GM03348 (cell line): ENCODE results near the gene TAS1R2.

Source experiments
- DNase-seq: peaks from one replicate; pipeline ENCODE4 v3.0.0; 2012; ENCODE audit warnings: low spot score

Gene TAS1R2

GRCh38 chr1:18799454-18799853, 60.0 kb downstream of the TAS1R2 start:
- DNase-seq, result no peak

DNA sequence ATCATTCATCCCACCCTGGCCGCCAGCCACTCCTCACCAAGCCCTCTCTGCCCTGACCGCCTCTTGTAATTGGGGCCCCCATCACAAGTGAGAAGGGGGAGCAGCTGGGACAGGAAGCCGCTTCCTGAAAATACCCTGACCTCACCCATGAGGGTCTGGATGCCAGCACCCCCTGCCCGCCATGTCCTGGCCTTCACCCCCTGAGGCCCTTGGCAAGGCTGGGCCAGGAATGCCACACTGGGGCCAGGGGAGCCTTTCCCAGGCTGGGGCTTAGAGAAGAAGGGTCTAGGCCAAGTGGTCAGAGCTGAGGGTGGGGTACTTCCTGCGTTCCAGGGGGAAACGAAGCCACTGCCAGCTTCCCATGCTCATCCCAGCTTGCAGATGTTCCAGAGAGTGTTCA, 60.5 kb downstream of the TAS1R2 start:
- DNase-seq, result no peak

DNA sequence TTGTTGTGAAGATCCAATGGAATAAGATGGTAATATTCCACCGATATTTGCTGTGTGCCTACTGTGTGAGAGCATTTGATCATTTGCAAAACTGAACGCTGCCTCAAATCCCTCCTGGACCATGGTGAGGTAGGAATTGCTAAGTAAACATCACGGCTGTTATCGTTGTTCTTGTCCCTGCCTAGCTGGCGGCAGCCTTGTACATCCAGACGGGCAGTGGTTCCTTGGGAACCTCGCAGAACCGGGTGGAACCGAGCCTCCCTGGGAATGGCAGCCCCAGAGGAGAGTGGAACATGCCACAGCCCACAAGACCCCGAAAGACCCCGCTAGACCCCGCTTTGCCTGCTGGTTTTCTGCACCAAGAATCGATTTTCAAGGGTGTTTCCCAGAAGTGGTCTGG, 60.9 kb downstream of the TAS1R2 start:
- no peak for DNase-seq

- DNase-seq, result no peak
These were observed 62.5 kb downstream of the TAS1R2 start for GRCh38 chr1:18796950-18797349.

DNA sequence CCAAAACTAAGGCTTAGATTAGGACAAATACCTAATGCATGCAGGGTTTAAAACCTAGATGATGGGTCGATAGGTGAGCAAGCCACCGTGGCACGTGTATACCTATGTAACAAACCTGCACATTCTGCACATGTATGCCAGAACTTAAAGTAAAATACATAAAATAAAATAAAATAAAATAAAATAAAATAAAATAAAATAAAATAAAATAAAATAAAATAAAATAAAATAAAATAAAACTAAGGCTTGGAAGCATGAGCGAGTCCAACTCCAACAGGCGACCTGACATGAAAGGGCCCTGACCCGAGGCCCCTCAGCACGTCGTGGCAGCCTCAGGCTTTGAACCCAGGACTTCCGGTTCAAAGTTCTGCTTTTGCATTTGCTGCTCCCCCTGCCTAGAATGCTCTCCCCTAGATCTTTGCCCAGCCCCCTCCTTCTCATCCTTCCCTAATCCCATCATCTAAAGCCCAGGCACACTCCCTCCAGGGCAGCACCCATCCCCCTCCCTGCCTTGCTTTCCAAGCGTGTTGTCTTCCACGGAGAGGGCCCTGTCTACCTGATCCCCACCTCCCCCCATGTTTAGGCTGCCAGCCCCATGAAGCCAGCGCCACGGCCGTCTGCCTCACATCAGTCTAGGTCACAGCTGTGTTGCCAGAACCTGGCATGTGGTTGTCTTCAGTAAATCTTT, 64.3 kb downstream of the TAS1R2 start:
- no peak for DNase-seq

DNA sequence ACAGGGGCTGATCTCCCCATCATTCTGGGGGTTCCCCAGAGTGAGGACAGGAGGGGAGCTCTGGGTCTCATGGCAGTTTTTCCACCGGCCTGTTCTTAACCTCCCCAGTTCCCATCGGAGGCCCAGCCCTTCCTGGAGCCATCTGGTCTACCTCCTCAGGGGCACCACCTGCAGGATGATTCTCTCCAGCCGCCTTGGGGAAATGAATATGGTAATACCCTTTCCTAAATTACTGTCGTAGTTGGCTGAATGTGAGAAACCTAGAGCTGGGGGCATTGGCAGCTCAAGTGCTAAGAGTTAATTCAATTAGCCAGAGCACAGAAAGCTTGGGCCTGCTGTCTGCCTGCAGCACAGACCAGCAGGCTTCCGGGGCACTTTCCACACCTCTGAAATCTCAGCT, 64.9 kb downstream of the TAS1R2 start:
- DNase-seq, result no peak

DNA sequence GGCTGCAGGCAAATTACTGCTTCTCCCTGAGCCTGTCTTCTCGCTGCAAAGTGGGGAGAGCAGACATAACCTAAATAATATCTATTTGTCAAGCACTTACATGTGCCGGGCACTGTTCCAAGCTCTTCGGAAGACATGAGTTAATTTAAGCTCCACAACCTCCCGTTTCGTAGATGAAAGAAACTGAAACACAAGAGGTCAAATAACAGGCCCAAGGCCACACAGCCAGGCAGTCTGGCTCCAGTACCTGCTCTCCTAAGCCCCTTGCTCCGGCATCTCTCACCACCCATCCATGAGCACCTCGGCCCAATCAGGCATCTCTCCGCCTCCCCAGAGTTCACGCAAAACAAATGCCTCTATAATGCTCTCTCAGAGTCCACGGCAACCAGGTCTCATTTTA, 65.4 kb downstream of the TAS1R2 start:
- DNase-seq, result no peak

DNA sequence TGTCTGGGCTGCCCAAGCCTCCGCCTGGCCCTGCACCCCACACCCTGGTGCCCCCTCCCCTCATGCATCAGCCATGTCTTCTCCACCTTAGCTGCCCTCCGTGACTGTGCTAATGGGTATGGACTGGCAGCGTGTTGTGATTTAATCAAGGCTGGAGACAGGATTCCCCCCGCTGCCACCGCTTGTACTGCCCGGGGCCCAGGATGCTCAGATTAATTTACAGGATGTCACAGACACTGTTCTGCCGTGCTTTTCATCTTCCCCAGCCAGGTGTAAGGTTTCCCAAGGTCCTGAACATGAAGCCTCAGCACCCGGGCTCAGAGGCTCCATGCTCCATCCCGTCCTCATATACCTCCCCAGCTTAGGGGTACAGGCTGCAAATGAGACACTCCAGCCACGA, 66.3 kb downstream of the TAS1R2 start:
- no peak for DNase-seq

DNA sequence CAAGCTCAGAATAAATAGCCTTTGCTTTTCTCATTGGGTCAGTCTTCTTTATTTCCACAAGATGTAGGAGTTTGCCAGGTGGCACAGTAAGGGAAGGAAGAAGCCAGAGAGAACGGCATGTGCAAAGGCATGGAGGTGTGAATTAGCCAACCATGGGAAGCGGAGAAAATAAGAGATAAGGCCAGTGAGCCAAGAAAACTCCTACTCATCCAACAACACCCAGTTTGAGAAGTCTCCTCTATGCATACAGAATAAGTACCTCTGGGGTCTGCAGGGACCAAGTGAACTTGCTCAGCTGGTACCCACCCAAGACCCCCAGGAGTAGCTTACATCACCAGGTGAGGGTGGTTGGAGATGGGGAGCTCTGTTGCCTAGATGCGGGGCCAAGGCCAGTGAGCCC, 66.7 kb downstream of the TAS1R2 start:
- DNase-seq, result no peak
